Natural killer cell treated with Interleukin-12 subunit alpha and Interleukin-12 subunit beta and Interleukin-15 and Interleukin-18, amount 100 ng/mL, for 72 hours (primary cell): ENCODE measurements around the gene PCDHGC4. TPM values are rescaled to one million over a fixed set of nuclear protein-coding genes. Genes with fewer than 3 reads are reported as not detected.

Source experiments
- ATAC-seq, 2 donors: fragments of 150-1000 bp; cut with Tn5 transposase in 1 of 2; sonication (Bioruptor Pico), chemical (Tn5 transposase) in 1 of 2; 2 replicates each; pipeline ENCODE4 v1.10.0; 2021
- DNase-seq: peaks from one replicate; pipeline ENCODE4 v3.0.0; 2022; ENCODE audit warnings: low spot score
- H3K27ac Mint-ChIP-seq, 2 donors: 1 replicate in 1 of 2; 2 replicates in 1 of 2; pipeline ENCODE4 v1.8.0; 2022; ENCODE audit warnings: mixed read lengths in 2 of 2, mild to moderate bottlenecking in 1 of 2, moderate library complexity in 1 of 2
- H3K27me3 Mint-ChIP-seq, 2 donors: 1 replicate in 1 of 2; 2 replicates in 1 of 2; pipeline ENCODE4 v1.8.0; 2022; ENCODE audit warnings: mixed read lengths in 2 of 2
- H3K36me3 Mint-ChIP-seq: one replicate; pipeline ENCODE4 v1.8.0; 2022; ENCODE audit warnings: mixed read lengths
- H3K4me1 Mint-ChIP-seq, 2 donors: 1 replicate in 1 of 2; 2 replicates in 1 of 2; pipeline ENCODE4 v1.8.0; 2022; ENCODE audit warnings: low read depth in 2 of 2, mixed read lengths in 2 of 2, mild to moderate bottlenecking in 1 of 2
- H3K4me3 Mint-ChIP-seq: one replicate; pipeline ENCODE4 v1.8.0; 2022; ENCODE audit warnings: mixed read lengths
- H3K9me3 Mint-ChIP-seq: 2 replicates; pipeline ENCODE4 v1.8.0; 2022; ENCODE audit warnings: mixed read lengths
- total RNA-seq, 2 donors: library from RNA; stranded (reverse); gene quantifications; one replicate each; pipeline ENCODE4 v1.2.3, GENCODE V29; 2022

PCDHGC4 gene
- under 1 TPM in 1 of 2 donors, not detected in 1; 0.26 TPM for total RNA-seq

- Mint-ChIP-seq H3K4me1 (peaks cover 0 to 10% of the 10 kb centered on the region in 2 donors), H3K36me3 (no peaks in the 10 kb centered on the region), H3K27me3 (peaks cover 46 to 52% of the 10 kb centered on the region in 2 donors), H3K9me3 (no peaks in the 10 kb centered on the region), H3K27ac (no peak within 1 kb of the TSS), H3K4me3 (no peak within 1 kb of the TSS)
- ATAC-seq, result peak in 1 of 2 donors; percentile 20
- no peak for DNase-seq
Measured at GRCh38 chr5:141484641-141485311, at the start of gene PCDHGC4. Gene PCDHGC4, plus strand, starts transcription at chr5:141485030. Its CDS starts 144 bp downstream, at chr5:141485174.

- Mint-ChIP-seq H3K36me3 (peaks cover 7% of the 10 kb centered on the region), H3K4me3 (no peak overlapping the region), H3K27me3 (peaks cover 19 to 20% of the 10 kb centered on the region in 2 donors), H3K27ac (no peak overlapping the region), H3K9me3 (peaks cover 5% of the 10 kb centered on the region), H3K4me1 (peaks cover 0 to 2% of the 10 kb centered on the region in 2 donors)
- DNase-seq (no peak), ATAC-seq (no peak)
Measured at GRCh38 chr5:141437221-141437620, 47.6 kb upstream of the PCDHGC4 start.

GRCh38 chr5:141439411-141440141 lies 45.3 kb upstream of the PCDHGC4 start:
- no peaks in the 10 kb centered on the region for H3K36me3 Mint-ChIP-seq
- H3K9me3 Mint-ChIP-seq, result peaks cover 3% of the 10 kb centered on the region
- peaks cover 12 to 17% of the 10 kb centered on the region in 2 donors for H3K27me3 Mint-ChIP-seq
- no peak for ATAC-seq
- H3K27ac Mint-ChIP-seq, result no peak overlapping the region
- H3K4me1 Mint-ChIP-seq, result peaks cover 0 to 3% of the 10 kb centered on the region in 2 donors
- H3K4me3 Mint-ChIP-seq, result no peak overlapping the region
- DNase-seq, result no peak

- Mint-ChIP-seq H3K27me3 (peaks cover 12 to 23% of the 10 kb centered on the region in 2 donors), H3K4me1 (peaks cover 0 to 3% of the 10 kb centered on the region in 2 donors), H3K9me3 (peaks cover 3% of the 10 kb centered on the region), H3K36me3 (no peaks in the 10 kb centered on the region), H3K4me3 (no peak overlapping the region), H3K27ac (no peak overlapping the region)
- DNase-seq, result no peak
- ATAC-seq, result no peak
Measured at GRCh38 chr5:141440341-141440740, 44.5 kb upstream of the PCDHGC4 start.

- H3K36me3 Mint-ChIP-seq, result no peaks in the 10 kb centered on the region
- H3K4me3 Mint-ChIP-seq, result no peak overlapping the region
- ATAC-seq (peak in 1 of 2 donors; percentile 24), DNase-seq (no peak)
- H3K9me3 Mint-ChIP-seq, result peaks cover 3% of the 10 kb centered on the region
- peaks cover 0 to 3% of the 10 kb centered on the region in 2 donors for H3K4me1 Mint-ChIP-seq
- no peak overlapping the region for H3K27ac Mint-ChIP-seq
- peaks cover 14 to 32% of the 10 kb centered on the region in 2 donors for H3K27me3 Mint-ChIP-seq
Measured at GRCh38 chr5:141441571-141442170, 43.2 kb upstream of the PCDHGC4 start.

- H3K36me3 Mint-ChIP-seq, result no peaks in the 10 kb centered on the region
- no peak for ATAC-seq
- no peak overlapping the region for H3K27ac Mint-ChIP-seq
- no peaks in the 10 kb centered on the region for H3K4me1 Mint-ChIP-seq
- H3K27me3 Mint-ChIP-seq, result peaks cover 5 to 13% of the 10 kb centered on the region in 2 donors
- H3K9me3 Mint-ChIP-seq, result no peaks in the 10 kb centered on the region
- H3K4me3 Mint-ChIP-seq, result no peak overlapping the region
- DNase-seq, result no peak
Measured at GRCh38 chr5:141465351-141465750, 19.5 kb upstream of the PCDHGC4 start.

GRCh38 chr5:141475625-141476131 lies 9.2 kb upstream of the PCDHGC4 start, which contains the start of gene PCDHGC3:
Gene PCDHGC3, plus strand, starts transcription at chr5:141475966. Its CDS starts 151 bp downstream, at chr5:141476117.
- ATAC-seq, result peak; percentile 76 to 90
- DNase-seq, result no peak
- H3K9me3 Mint-ChIP-seq, result no peaks in the 10 kb centered on the region
- H3K4me3 Mint-ChIP-seq, result peak within 1 kb of the TSS; percentile 82
- H3K36me3 Mint-ChIP-seq, result no peaks in the 10 kb centered on the region
- H3K27ac Mint-ChIP-seq, result peak within 1 kb of the TSS in 1 of 2 donors; percentile 48
- H3K27me3 Mint-ChIP-seq, result peaks cover 44 to 59% of the 10 kb centered on the region in 2 donors
- peaks cover 15 to 25% of the 10 kb centered on the region in 2 donors for H3K4me1 Mint-ChIP-seq

GRCh38 chr5:141476132-141476911 lies 8.5 kb upstream of the PCDHGC4 start:
- H3K27ac Mint-ChIP-seq, result peak overlapping the region in 1 of 2 donors; percentile 48
- H3K9me3 Mint-ChIP-seq, result no peaks in the 10 kb centered on the region
- ATAC-seq (peak; percentile 22 to 48), DNase-seq (no peak)
- no peaks in the 10 kb centered on the region for H3K36me3 Mint-ChIP-seq
- peak overlapping the region; percentile 82 for H3K4me3 Mint-ChIP-seq
- peaks cover 47 to 59% of the 10 kb centered on the region in 2 donors for H3K27me3 Mint-ChIP-seq
- H3K4me1 Mint-ChIP-seq, result peaks cover 15 to 25% of the 10 kb centered on the region in 2 donors

- Mint-ChIP-seq H3K27ac (no peak overlapping the region), H3K4me3 (peak overlapping the region; percentile 24), H3K4me1 (peaks cover 15 to 25% of the 10 kb centered on the region in 2 donors), H3K9me3 (no peaks in the 10 kb centered on the region), H3K27me3 (peaks cover 47 to 61% of the 10 kb centered on the region in 2 donors), H3K36me3 (no peaks in the 10 kb centered on the region)
- ATAC-seq, result no peak
- DNase-seq, result no peak
Measured at GRCh38 chr5:141477044-141477575, 7.7 kb upstream of the PCDHGC4 start.

- no peak for ATAC-seq
- H3K4me1 Mint-ChIP-seq, result peaks cover 15 to 25% of the 10 kb centered on the region in 2 donors
Measured at GRCh38 chr5:141477815-141478214, 7.0 kb upstream of the PCDHGC4 start.

GRCh38 chr5:141478321-141478945 lies 6.4 kb upstream of the PCDHGC4 start:
- H3K4me1 Mint-ChIP-seq, result peaks cover 15 to 29% of the 10 kb centered on the region in 2 donors
- DNase-seq (no peak), ATAC-seq (peak in 1 of 2 donors; percentile 60)
- no peaks in the 10 kb centered on the region for H3K36me3 Mint-ChIP-seq
- H3K27ac Mint-ChIP-seq, result no peak overlapping the region
- no peaks in the 10 kb centered on the region for H3K9me3 Mint-ChIP-seq
- peaks cover 54 to 72% of the 10 kb centered on the region in 2 donors for H3K27me3 Mint-ChIP-seq
- no peak overlapping the region for H3K4me3 Mint-ChIP-seq

More at GRCh38 chr5:141477815-141478214, 7.0 kb upstream of the PCDHGC4 start:
- Mint-ChIP-seq H3K36me3 (no peaks in the 10 kb centered on the region), H3K27me3 (peaks cover 52 to 68% of the 10 kb centered on the region in 2 donors), H3K9me3 (no peaks in the 10 kb centered on the region), H3K4me3 (peak overlapping the region; percentile 24), H3K27ac (no peak overlapping the region)
- DNase-seq, result no peak

- ATAC-seq (no peak), DNase-seq (no peak)
- Mint-ChIP-seq H3K27me3 (peaks cover 61 to 72% of the 10 kb centered on the region in 2 donors), H3K27ac (no peak overlapping the region), H3K4me1 (peaks cover 15 to 32% of the 10 kb centered on the region in 2 donors), H3K4me3 (no peak overlapping the region), H3K9me3 (no peaks in the 10 kb centered on the region), H3K36me3 (no peaks in the 10 kb centered on the region)
Measured at GRCh38 chr5:141479776-141480175, 5.1 kb upstream of the PCDHGC4 start.
